ENCODE data around the gene SUCO. TPM values are rescaled to one million over a fixed set of nuclear protein-coding genes. Genes with fewer than 3 reads are reported as not detected.
A peak's percentile ranks its signal among the peaks of the same experiment; 100 is the strongest.

The SUCO gene
- total RNA-seq, 1 experiment from 2014 or later: 22.6 TPM

GRCh38 chr1:172531412-172532182, 1.4 kb upstream of the SUCO start:
- no peaks in the 10 kb centered on the region for H3K9me2 ChIP-seq (ENCODE audit: insufficient read depth)
- H3K9ac ChIP-seq (ENCODE audit: low read length): peak overlapping the region; percentile 64
- BruUV-seq (replicated peaks): TSS peak; percentile 96
- RAD21 ChIA-PET (ENCODE audit: low non-redundant PET in 1 of 2, low total read pairs in 2 of 2, uncharacterized antibody in 2 of 2, unreplicated experiment in 2 of 2): interaction anchor here in 1 of 2 experiments (1.2 kb wide), 1 partner anchor 750 kb away, joined by 4 read pairs; the partner anchor contains the start of gene METTL13
- H3K4me2 ChIP-seq (ENCODE audit: low read length): peak overlapping the region; percentile 98
- ATAC-seq (no peak), DNase-seq (ENCODE audit: low read depth, low spot score) (no peak)
- CTCF ChIA-PET: no interaction called here
- no peaks in the 10 kb centered on the region for H3K36me3 ChIP-seq (ENCODE audit: control insufficient read depth in 1 of 2, insufficient read depth in 2 of 2, low read length in 2 of 2)
- TF ChIP-seq YY1 (IDR thresholded peaks at IDR 0.05; ENCODE audit: extremely low read depth, insufficient replicate concordance, low read depth, low read length) (no peak), JUND (IDR thresholded peaks at IDR 0.05) (no peak), REST (IDR thresholded peaks at IDR 0.05; ENCODE audit: low read depth) (no peak), ZBTB33 (IDR thresholded peaks at IDR 0.05; ENCODE audit: extremely low read depth, insufficient replicate concordance, low read length) (no peak), RAD21 (IDR thresholded peaks at IDR 0.05; ENCODE audit: low read depth) (no peak), CTCF (IDR thresholded peaks at IDR 0.05 in 2 of 3, conservative IDR thresholded peaks at IDR 0.05 in 1 of 3; ENCODE audit: borderline replicate concordance in 1 of 3, insufficient read depth in 1 of 3, low read depth in 2 of 3, low read length in 2 of 3) (no peak), ZNF274 (IDR thresholded peaks at IDR 0.05; ENCODE audit: low read depth, low read length) (no peak)
- TF ChIP-seq, protein P1, sequence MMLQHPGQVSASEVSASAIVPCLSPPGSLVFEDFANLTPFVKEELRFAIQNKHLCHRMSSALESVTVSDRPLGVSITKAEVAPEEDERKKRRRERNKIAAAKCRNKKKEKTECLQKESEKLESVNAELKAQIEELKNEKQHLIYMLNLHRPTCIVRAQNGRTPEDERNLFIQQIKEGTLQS (IDR thresholded peaks at IDR 0.05): no peak
- intact Hi-C loops (cut with micrococcal nuclease): loop anchor here (2.0 to 5.0 kb wide), 2 partner anchors 81 to 186 kb away; no protein-coding TSS in a partner anchor
- H3K27me3 ChIP-seq (ENCODE audit: insufficient read depth, low read length): no peaks in the 10 kb centered on the region
- H2AFZ ChIP-seq (ENCODE audit: low read depth, low read length, poor library complexity, severe bottlenecking): peak overlapping the region; percentile 98
- H3K4me3 ChIP-seq (replicated peaks in 1 of 2; ENCODE audit: low read depth in 1 of 2, low read length in 2 of 2): peak overlapping the region; percentile 71 to 90
- peak overlapping the region; percentile 77; the same call in 1 of the 2 replicates for H3K27ac ChIP-seq (ENCODE audit: low read depth, low read length)
- POLR2A ChIA-PET: interaction anchor here (1.2 to 1.4 kb wide), 3 partner anchors 18 to 38 kb away, joined by 3 to 6 read pairs (median 3); no protein-coding TSS in a partner anchor
- peaks cover 34% of the 10 kb centered on the region for H3K79me2 ChIP-seq (ENCODE audit: insufficient read depth, low read length)
- H3K4me1 ChIP-seq (ENCODE audit: control insufficient read depth in 1 of 2, insufficient read depth in 2 of 2, low read length in 2 of 2): peaks cover 0 to 18% of the 10 kb centered on the region in 2 experiments; a peak in 3 of 4 replicates
- no peaks in the 10 kb centered on the region for H3K9me3 ChIP-seq (ENCODE audit: control insufficient read depth in 1 of 2, insufficient read depth in 1 of 2, low read depth in 1 of 2, low read length in 2 of 2)
- no peaks in the 10 kb centered on the region for H4K20me1 ChIP-seq (ENCODE audit: insufficient read depth)

Data from HCT116 (cell line).